T-helper 2 cell treated with Interferon-gamma antibody and Interleukin-4, amounts not matched to agents 5 μg/mL and 100 μg/mL, for 36 hours (primary cell): ENCODE results near the gene ZNF778.
A peak's percentile ranks its signal among the peaks of the same experiment; 100 is the strongest.
"Not testable (repeated sequence)": the region's sequence is repeated elsewhere in the genome, so short reads cannot be mapped to it uniquely, and the experiment has no call there.

Source experiments
- DNase-seq: peaks from one replicate; pipeline ENCODE4 v3.0.0; 2021; ENCODE audit warnings: low spot score
- H3K27ac Mint-ChIP-seq: one replicate; pipeline ENCODE4 v1.8.0; 2021; ENCODE audit warnings: mild to moderate bottlenecking, mixed read lengths
- H3K27me3 Mint-ChIP-seq: one replicate; pipeline ENCODE4 v1.8.0; 2021; ENCODE audit warnings: low read depth, mixed read lengths
- H3K36me3 Mint-ChIP-seq: one replicate; pipeline ENCODE4 v1.8.0; 2021; ENCODE audit warnings: low read depth, mixed read lengths
- H3K4me1 Mint-ChIP-seq: one replicate; pipeline ENCODE4 v1.8.0; 2021; ENCODE audit warnings: low read depth, mixed read lengths
- H3K4me3 Mint-ChIP-seq: one replicate; pipeline ENCODE4 v1.8.0; 2022; ENCODE audit warnings: mild to moderate bottlenecking, moderate library complexity, mixed read lengths
- H3K9me3 Mint-ChIP-seq: one replicate; pipeline ENCODE4 v1.8.0; 2021; ENCODE audit warnings: mixed read lengths

Gene ZNF778

DNA sequence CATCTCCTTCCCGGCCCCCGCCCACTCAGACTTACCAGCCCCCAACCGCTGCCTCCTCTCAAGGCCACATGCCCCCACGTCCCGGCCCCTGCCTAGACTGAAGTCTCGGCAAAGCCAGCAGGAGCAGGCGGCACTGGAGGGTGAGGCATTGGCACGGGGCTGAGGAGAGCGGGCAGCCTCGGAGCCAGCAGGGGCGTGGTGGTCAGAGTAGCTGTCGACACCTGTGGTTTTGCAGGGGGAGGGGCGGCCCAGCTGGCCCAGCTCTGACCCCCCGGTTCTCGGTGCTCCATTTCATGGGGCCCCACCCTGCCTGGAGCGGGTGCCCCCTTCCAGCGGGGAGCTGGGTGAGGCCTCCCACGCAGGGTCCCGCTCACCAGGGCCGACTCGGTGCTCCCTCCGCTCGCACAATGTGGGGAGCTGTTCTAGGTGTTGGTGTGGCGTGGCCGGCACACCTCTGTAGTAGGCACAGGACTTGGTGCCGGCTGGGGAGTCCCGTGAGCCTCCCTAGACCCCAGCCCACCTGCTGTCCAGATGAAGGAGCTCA lies 41.3 kb upstream of the ZNF778 start:
- Mint-ChIP-seq H3K27me3 (no peaks in the 10 kb centered on the region), H3K36me3 (no peaks in the 10 kb centered on the region), H3K9me3 (no peaks in the 10 kb centered on the region), H3K4me1 (no peaks in the 10 kb centered on the region), H3K4me3 (no peak overlapping the region), H3K27ac (no peak overlapping the region)
- DNase-seq = no peak

DNA sequence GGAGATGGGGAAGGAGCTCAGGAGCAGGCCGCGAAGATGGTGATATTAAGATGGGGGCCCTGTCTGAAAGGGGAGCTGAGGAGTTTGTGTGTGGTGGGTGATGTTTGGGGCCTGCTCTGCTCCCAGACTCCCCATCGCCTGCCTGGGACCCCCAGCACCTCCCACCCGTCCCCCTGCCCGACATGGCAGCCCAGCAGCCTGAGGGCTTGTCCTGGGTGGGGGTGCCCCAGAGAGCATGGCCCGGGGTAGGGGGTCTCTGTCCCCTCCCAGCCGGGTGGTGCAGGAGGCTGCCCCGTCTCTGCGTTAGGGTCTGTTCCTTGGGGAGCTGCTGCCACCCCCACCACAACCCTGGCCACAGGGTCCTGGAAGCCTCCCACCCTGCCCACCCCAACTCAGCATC lies 40.8 kb upstream of the ZNF778 start:
- no peaks in the 10 kb centered on the region for H3K9me3 Mint-ChIP-seq
- H3K36me3 Mint-ChIP-seq = no peaks in the 10 kb centered on the region
- no peaks in the 10 kb centered on the region for H3K4me1 Mint-ChIP-seq
- H3K4me3 Mint-ChIP-seq = no peak overlapping the region
- H3K27me3 Mint-ChIP-seq = no peaks in the 10 kb centered on the region
- no peak for DNase-seq
- H3K27ac Mint-ChIP-seq = no peak overlapping the region

DNA sequence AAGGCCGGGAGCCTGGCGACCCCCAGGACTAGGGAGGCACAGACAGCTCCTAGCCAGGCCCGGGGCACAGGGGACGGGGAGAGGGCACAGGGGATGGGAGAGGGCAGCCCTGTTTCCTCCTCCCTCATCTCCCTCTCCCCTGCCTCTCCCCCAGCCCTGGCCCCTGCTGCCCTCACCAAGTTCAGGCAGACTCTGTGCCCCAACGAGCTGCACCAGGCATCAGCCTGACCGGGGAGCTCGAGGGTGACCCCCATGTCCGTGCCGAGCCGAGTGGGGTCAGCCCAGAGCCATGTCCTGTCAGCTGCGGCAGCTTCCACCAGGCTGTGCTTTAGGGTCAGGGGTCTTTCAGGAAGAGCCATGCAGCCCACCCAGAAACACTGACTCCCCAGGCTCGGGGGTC lies 40.0 kb upstream of the ZNF778 start:
- DNase-seq = no peak
- H3K27ac Mint-ChIP-seq = no peak overlapping the region
- H3K4me3 Mint-ChIP-seq = no peak overlapping the region
- H3K36me3 Mint-ChIP-seq = no peaks in the 10 kb centered on the region
- H3K27me3 Mint-ChIP-seq = no peaks in the 10 kb centered on the region
- H3K9me3 Mint-ChIP-seq = no peaks in the 10 kb centered on the region
- no peaks in the 10 kb centered on the region for H3K4me1 Mint-ChIP-seq

DNA sequence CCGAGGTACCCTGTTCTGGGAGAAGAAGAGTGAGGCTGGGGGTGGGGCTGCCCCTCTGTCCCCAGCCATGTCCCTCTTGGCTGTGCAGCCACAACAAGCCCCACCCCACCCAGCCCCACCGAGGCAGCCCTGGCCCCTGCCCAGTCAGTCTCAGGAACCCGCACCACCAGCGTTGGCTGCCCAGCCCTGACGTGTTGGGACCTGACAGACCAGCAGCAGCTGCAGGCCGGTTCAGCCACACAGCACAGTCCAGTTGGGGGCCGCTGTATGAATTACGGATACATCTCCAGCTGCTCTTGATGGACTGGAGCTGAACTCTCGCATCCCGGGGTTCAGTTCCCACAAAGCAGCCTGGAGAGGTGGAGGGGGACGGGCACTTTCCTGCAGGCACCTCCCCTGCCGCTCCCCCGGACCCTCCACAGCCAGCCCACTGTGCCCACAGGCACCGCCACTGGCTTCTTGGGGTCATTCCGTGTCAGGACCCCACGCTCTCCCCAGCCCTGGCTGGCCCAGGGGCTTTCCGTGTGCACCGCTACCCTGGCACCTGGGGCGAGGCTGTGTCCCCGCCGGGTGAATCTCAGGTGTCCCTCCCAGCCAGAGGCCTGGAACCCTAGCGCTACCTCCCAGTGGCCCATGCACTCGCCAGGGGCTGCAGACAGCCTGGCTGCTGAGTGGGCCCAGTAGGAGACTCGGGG lies 38.9 kb upstream of the ZNF778 start:
- Mint-ChIP-seq H3K9me3 (no peaks in the 10 kb centered on the region), H3K36me3 (no peaks in the 10 kb centered on the region), H3K27ac (no peak overlapping the region), H3K27me3 (no peaks in the 10 kb centered on the region), H3K4me1 (no peaks in the 10 kb centered on the region), H3K4me3 (no peak overlapping the region)
- DNase-seq = no peak

DNA sequence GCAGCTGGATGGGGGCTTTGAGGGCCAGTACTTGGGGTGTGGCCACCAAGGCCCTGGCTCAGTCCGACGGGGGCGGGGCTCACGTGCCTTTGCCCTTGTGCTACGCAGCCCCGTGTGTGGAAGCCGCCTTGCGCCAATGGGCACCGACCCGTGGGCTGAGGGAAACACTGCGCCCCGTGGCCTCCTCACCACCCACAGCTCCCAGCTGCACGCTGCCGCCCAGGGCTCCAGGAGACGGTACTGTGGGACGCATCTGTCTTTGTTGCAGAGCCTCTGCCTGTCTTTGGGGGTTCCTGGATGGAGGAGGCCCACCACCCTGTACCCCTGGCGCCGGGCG lies 38.4 kb upstream of the ZNF778 start:
- no peak for DNase-seq
- H3K4me1 Mint-ChIP-seq = no peaks in the 10 kb centered on the region
- no peak overlapping the region for H3K27ac Mint-ChIP-seq
- no peaks in the 10 kb centered on the region for H3K36me3 Mint-ChIP-seq
- no peaks in the 10 kb centered on the region for H3K27me3 Mint-ChIP-seq
- H3K4me3 Mint-ChIP-seq = no peak overlapping the region
- no peaks in the 10 kb centered on the region for H3K9me3 Mint-ChIP-seq

DNA sequence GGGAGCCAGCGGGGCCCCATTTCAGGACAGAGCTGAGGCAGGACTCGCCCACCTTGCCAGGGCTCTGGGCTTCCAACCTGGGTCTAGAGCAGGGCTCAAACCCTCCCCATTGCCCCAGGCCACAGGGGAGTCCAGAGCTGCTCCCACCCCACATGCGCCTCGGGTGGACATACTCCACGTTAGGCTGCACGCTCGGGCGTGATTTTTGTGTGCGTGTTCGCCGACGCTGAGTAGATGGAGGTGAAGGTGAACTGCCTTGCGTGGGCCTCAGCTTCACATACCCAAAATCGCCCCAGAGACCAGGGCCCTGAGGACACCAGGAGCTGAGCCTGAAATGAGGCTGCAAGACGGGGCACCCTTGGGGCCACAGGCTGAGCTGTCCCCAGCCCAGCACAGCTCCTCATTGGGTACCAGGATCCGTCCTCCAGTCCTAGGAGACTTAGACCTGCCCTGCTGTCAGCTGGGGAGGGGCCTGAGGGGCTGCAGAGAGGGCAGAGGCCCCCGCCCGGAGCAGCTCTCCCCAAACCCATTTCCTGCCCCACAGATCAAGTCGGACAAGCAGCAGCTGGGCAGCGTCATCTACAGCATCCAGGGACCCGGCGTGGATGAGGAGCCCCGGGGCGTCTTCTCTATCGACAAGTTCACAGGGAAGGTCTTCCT lies 37.7 kb upstream of the ZNF778 start:
- no peaks in the 10 kb centered on the region for H3K9me3 Mint-ChIP-seq
- no peak for DNase-seq
- no peak overlapping the region for H3K4me3 Mint-ChIP-seq
- H3K4me1 Mint-ChIP-seq = no peaks in the 10 kb centered on the region
- no peak overlapping the region for H3K27ac Mint-ChIP-seq
- no peaks in the 10 kb centered on the region for H3K36me3 Mint-ChIP-seq
- H3K27me3 Mint-ChIP-seq = no peaks in the 10 kb centered on the region

DNA sequence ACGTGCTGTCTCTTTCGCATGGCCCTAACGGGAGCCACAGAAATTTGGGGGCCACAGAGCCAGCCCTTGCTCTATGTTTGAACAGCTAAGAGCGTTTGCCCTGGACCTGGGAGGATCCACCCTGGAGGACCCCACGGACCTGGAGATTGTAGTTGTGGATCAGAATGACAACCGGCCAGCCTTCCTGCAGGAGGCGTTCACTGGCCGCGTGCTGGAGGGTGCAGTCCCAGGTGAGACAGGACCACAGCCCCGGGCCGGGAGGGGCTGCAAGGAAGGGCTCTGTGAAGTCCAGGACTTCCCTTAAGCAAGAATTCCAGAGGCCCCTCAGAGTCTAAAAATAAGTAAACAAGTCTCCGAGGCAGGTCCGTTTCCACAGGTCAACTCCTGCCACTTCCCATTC lies 34.0 kb upstream of the ZNF778 start:
- Mint-ChIP-seq H3K27ac (no peak overlapping the region), H3K27me3 (no peaks in the 10 kb centered on the region), H3K9me3 (no peaks in the 10 kb centered on the region), H3K36me3 (no peaks in the 10 kb centered on the region), H3K4me3 (no peak overlapping the region), H3K4me1 (no peaks in the 10 kb centered on the region)
- no peak for DNase-seq

DNA sequence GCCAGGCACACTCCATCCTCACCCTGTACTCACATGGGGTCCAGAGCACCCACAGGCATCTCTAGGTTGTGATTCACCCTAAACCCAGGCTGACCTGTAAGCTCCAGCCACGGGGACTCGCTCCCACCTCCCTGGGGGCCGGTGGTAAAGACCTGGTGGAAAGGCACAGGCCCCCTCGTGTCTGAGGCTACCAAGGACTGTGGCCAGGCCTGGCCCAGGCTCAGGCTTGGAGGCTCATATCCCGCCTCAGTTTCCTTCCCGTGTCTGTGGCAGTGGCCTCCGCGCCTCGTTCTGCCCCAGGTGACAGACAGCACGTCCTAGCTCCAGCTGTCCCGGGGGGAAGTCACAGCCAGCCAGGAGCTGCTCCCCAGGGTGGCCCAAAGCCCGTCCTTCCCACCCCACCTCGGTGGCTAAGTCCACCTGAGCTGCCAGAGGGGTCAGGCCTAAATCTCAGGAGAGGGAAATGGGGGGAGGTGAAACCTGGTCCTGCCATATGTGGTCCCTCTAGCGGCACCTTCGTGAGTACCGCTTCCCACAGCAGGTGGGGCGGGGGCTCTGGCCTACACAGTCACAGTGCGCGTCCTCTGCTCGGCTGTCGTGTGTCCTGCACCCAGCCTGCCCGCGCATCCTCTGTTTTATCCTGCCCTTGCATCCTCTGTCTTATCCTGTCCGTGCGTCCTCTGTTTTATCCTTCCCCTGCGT lies 33.4 kb upstream of the ZNF778 start:
- no peak for DNase-seq
- Mint-ChIP-seq H3K4me1 (no peaks in the 10 kb centered on the region), H3K36me3 (no peaks in the 10 kb centered on the region), H3K27ac (no peak overlapping the region), H3K4me3 (no peak overlapping the region), H3K27me3 (no peaks in the 10 kb centered on the region), H3K9me3 (no peaks in the 10 kb centered on the region)

DNA sequence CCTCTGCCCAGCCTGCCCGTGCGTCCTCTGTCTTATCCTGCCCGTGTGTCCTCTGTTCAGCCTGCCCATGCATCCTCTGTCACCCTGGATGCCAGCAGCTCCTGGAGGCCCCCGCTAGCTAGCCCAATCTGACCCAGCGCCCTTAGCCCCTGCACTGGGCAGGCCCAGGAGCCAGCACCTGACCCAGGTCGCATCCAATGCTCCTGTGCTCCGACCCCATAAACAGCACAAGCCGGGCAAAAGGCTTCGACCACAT lies 32.9 kb upstream of the ZNF778 start:
- no peaks in the 10 kb centered on the region for H3K4me1 Mint-ChIP-seq
- no peaks in the 10 kb centered on the region for H3K9me3 Mint-ChIP-seq
- no peak overlapping the region for H3K27ac Mint-ChIP-seq
- DNase-seq = no peak
- no peak overlapping the region for H3K4me3 Mint-ChIP-seq
- no peaks in the 10 kb centered on the region for H3K36me3 Mint-ChIP-seq
- no peaks in the 10 kb centered on the region for H3K27me3 Mint-ChIP-seq

DNA sequence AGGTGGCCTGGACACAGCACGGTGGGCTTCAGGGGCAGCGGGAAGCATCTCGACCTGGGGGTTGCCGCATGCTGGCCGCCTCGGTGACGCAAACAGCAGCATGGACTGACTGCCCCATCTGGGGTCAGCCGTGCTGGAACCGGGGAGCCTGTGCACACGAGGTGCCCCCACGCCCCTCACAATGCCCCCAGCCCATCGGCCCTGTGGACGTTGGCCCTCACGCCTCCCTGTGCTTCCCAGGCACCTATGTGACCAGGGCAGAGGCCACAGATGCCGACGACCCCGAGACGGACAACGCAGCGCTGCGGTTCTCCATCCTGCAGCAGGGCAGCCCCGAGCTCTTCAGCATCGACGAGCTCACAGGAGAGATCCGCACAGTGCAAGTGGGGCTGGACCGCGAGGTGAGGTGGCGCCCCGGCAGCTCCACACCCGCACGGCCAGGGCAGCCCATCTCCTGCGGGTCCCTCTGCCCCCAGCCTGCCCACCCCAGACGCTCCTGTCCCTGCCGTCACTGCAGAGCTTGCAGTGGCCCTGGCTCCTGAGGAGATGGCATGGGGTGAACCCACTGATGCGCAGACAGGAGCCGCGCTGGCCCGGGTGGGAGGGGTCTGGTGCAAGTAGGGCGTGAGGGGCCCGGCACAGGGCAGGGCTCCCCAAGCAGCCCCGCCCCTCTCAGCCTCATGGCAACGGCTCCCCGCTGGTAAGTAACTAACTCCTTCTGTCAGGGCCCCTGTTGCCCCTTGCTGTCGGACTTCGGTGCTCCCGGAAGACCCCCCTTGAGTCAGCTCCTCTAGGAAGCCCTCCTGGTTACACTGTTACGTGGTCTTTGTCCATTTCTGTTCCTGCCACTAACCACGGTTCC lies 32.3 kb upstream of the ZNF778 start:
- no peak overlapping the region for H3K4me3 Mint-ChIP-seq
- H3K9me3 Mint-ChIP-seq = no peaks in the 10 kb centered on the region
- no peaks in the 10 kb centered on the region for H3K4me1 Mint-ChIP-seq
- no peaks in the 10 kb centered on the region for H3K36me3 Mint-ChIP-seq
- no peak for DNase-seq
- H3K27ac Mint-ChIP-seq = no peak overlapping the region
- H3K27me3 Mint-ChIP-seq = no peaks in the 10 kb centered on the region

DNA sequence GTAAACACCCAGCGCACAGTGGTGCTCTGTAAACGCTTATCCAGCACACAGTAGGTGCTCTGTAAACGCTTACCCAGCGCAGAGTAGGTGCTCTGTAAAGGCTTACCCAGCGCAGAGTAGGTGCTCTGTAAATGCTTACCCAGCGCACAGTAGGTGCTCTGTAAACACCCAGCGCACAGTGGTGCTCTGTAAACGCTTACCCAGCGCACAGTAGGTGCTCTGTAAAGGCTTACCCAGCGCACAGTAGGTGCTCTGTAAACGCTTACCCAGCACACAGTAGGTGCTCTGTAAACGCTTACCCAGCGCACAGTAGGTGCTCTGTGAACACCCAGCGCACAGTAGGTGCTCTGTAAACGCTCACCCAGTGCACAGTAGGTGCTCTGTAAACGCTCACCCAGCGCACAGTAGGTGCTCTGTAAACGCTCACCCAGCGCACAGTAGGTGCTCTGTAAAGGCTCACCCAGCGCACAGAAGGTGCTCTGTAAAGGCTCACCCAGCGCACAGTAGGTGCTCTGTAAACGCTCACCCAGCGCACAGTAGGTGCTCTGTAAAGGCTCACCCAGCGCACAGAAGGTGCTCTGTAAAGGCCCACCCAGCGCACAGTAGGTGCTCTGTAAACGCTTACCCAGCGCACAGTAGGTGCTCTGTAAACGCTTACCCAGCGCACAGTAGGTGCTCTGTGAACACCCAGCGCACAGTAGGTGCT lies 31.5 kb upstream of the ZNF778 start:
- DNase-seq, H3K36me3 Mint-ChIP-seq, H3K27ac Mint-ChIP-seq, H3K4me1 Mint-ChIP-seq, H3K9me3 Mint-ChIP-seq, H3K27me3 Mint-ChIP-seq, H3K4me3 Mint-ChIP-seq: not testable (repeated sequence)

DNA sequence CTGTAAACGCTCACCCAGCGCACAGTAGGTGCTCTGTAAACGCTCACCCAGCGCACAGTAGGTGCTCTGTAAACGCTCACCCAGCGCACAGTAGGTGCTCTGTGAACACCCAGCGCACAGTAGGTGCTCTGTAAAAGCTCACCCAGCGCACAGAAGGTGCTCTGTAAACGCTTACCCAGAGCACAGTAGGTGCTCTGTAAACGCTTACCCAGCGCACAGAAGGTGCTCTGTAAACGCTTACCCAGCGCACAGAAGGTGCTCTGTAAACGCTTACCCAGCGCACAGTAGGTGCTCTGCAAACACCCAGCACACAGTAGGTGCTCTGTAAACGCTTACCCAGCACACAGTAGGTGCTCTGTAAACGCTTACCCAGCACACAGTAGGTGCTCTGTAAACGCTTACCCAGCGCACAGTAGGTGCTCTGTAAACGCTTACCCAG lies 30.9 kb upstream of the ZNF778 start:
- not testable (repeated sequence) for H3K4me3 Mint-ChIP-seq, H3K27me3 Mint-ChIP-seq, H3K27ac Mint-ChIP-seq, H3K9me3 Mint-ChIP-seq, H3K4me1 Mint-ChIP-seq, DNase-seq, H3K36me3 Mint-ChIP-seq

DNA sequence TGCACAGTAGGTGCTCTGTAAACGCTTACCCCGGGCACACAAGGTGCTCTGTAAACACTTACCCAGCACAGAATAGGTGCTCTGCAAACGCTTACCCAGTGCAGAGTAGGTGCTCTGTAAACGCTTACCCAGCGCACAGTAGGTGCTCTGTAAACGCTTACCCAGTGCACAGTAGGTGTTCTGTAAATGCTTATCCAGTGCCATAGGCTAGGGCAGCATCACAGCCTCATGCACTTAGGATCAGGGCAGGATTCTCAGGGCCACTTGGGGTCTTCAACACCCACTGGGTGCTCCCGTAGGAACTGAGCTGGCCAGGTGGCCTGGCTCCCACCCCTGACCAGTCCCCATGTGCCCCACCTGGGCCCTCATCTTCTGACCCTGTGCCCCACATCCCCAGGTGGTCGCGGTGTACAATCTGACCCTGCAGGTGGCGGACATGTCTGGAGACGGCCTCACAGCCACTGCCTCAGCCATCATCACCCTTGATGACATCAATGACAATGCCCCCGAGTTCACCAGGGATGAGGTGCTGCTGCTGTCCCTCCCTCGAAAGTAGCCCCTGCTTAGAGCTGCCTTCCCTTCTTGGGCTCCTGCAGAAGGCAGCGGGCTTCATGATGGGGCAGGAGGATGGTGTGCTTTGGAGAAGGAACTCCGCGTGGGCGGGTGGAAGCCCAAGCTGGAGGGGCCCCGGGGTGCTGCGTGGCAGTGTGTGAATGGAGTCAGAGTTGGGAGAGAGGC lies 30.3 kb upstream of the ZNF778 start:
- no peaks in the 10 kb centered on the region for H3K9me3 Mint-ChIP-seq
- no peaks in the 10 kb centered on the region for H3K4me1 Mint-ChIP-seq

More for the DNA sequence above, 30.3 kb upstream of the ZNF778 start:
- Mint-ChIP-seq H3K36me3 (no peaks in the 10 kb centered on the region), H3K4me3 (no peak overlapping the region), H3K27me3 (no peaks in the 10 kb centered on the region), H3K27ac (peak overlapping the region; percentile 74)
- peak; percentile 27 for DNase-seq
